Measurements from ENCODE around the gene THRB.

- TF ChIP-seq EP300 (IDR thresholded peaks at IDR 0.05; ENCODE audit: borderline replicate concordance in 1 of 2, low read depth in 1 of 2, low read length in 1 of 2): no peak
- no peak for TF ChIP-seq CTCF (IDR thresholded peaks at IDR 0.05)
- no peak for TF ChIP-seq GATA2 (CRISPR knock-in tag; IDR thresholded peaks at IDR 0.05)
- no peak for TF ChIP-seq MAX (IDR thresholded peaks at IDR 0.05; ENCODE audit: low read depth)
- TF ChIP-seq TAF1 (IDR thresholded peaks at IDR 0.05; ENCODE audit: borderline replicate concordance, low read depth, low read length): no peak
- TF ChIP-seq RCOR1 (IDR thresholded peaks at IDR 0.05; ENCODE audit: low read length): no peak
- TF ChIP-seq RXRA (IDR thresholded peaks at IDR 0.05; ENCODE audit: borderline replicate concordance, low read depth): no peak
- TF ChIP-seq NFIC (IDR thresholded peaks at IDR 0.05; ENCODE audit: borderline replicate concordance): no peak
Observed at GRCh38 chr3:24139463-24140412, 354.9 kb downstream of the THRB start.
